GM21717 (cell line): Measurements from ENCODE around the gene MT1G.
A peak's percentile ranks its signal among the peaks of the same experiment; 100 is the strongest.
"Not testable (repeated sequence)": the region's sequence is repeated elsewhere in the genome, so short reads cannot be mapped to it uniquely, and the experiment has no call there.

Experiments used
- ATAC-seq: cut with Tn5 transposase; IDR thresholded peaks from one replicate; pipeline ENCODE4 v1.9.1; 2021; ENCODE audit warnings: mild to moderate bottlenecking, moderate library complexity; ENCODE audit not compliant: unreplicated experiment

The MT1G gene

GRCh38 chr16:56665286-56666261 lies 2.3 kb downstream of the MT1G start:
- not testable (repeated sequence) for ATAC-seq

- ATAC-seq = no peak
These were observed 3.4 kb downstream of the MT1G start for GRCh38 chr16:56664506-56664905.

GRCh38 chr16:56662357-56663354 lies 5.2 kb downstream of the MT1G start:
- no peak for ATAC-seq

- no peak for ATAC-seq
These were observed 9.5 kb downstream of the MT1G start for GRCh38 chr16:56658327-56658875.

DNA sequence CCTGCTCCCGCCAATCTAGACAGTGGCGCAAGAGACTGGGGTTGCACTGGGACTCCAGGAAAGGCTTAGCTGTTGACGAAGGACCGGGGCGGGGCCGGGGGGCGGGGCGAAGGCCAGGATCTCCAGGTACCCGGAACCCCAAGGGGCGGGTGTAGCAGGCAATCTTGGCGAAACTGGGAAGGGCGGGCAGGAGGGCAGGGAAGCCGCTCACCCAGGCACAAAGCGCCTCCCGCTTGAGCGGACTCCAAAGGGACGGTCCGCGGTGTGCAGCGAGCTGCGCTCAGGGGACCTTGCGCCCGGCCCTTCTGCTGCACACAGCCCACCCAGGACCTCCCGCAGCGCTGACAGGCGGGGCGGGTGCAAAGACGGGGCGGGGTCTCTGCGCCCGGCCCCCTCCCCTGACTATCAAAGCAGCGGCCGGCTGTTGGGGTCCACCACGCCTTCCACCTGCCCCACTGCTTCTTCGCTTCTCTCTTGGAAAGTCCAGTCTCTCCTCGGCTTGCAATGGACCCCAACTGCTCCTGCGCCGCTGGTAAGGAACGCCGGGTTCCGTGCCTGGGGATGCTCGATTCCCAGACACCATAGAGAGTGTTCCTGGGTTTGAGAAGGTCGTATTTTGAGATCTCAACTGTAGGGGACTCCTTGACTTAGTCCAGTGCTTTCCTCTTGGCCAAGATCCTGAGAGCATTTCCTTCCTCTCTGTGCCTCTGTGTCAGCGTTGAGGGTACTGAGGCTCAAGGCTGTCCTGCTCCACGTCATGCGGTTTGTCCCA lies 10.1 kb downstream of the MT1G start, which contains the start of gene MT1F:
TSS of gene MT1F (plus strand) at position 405 of the 772 bp plus-strand sequence. CDS start at position 505, 100 bp downstream.
- ATAC-seq = peak; percentile 52

GRCh38 chr16:56653218-56653617 lies 14.6 kb downstream of the MT1G start:
- no peak for ATAC-seq

DNA sequence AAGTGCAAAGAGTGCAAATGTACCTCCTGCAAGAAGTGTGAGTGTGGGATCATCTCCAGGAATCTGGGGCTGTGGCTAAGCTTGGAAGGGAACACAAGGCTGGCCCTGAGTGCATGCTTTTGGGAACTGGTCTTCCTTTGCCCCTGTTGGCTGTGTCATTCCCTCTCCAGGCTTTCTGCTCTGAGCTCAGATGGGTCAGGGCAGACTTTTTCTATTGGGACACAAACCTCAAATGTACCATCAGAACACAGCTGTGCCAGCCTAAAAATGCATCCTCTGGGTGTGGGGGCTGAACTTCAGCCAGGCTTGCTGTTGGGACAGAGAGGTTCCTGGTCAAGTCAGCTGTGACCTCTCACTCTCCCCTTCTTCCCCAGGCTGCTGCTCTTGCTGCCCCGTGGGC lies 15.3 kb downstream of the MT1G start:
- ATAC-seq = no peak

DNA sequence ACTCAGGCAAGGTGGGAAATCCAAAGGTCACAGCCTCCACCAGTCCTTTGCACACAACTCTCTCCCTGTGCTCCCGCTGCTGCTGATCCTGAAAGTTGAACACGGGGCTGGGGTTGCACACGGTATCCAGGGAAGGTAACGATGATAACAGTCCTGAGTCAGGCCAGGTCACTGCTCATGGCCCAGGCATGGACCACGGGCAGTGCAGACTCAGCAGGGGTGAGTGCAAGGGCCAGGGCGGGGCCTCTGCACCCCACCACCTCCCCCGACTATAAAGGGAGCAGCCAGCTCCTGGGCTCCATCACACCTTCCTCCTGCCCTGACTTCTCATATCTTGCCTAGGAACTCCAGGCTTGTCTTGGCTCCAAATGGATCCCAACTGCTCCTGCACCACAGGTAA lies 16.3 kb downstream of the MT1G start, which contains the start of gene MT1B:
TSS of gene MT1B (plus strand) at position 301 of the 400 bp plus-strand sequence. CDS start at position 369, 68 bp downstream.
- ATAC-seq = no peak

GRCh38 chr16:56649820-56650219 lies 18.0 kb downstream of the MT1G start:
- ATAC-seq = no peak

DNA sequence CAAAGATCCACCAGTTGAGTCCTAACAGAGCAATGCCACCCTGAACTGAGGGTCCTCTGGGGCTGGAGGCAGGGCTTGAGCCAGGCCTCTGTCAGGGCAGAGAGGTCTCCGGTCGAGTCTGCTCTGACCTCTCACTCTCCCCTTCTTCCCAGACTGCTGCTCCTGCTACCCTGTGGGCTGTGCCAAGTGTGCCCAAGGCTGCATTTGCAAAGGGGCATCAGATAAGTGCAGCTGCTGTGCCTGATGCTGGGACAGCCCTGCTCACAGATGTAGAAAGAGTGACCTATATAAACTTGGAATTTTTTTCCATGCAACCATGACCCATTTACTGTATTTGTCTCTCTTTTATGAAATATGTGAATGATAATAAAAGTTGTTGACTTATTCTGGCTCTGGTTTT lies 18.6 kb downstream of the MT1G start:
- ATAC-seq = no peak

- ATAC-seq = no peak
These were observed 20.0 kb downstream of the MT1G start for GRCh38 chr16:56647641-56648431.

GRCh38 chr16:56645838-56646237 lies 22.0 kb downstream of the MT1G start:
- no peak for ATAC-seq

- ATAC-seq = no peak
These were observed 22.6 kb downstream of the MT1G start for GRCh38 chr16:56645311-56645710.

DNA sequence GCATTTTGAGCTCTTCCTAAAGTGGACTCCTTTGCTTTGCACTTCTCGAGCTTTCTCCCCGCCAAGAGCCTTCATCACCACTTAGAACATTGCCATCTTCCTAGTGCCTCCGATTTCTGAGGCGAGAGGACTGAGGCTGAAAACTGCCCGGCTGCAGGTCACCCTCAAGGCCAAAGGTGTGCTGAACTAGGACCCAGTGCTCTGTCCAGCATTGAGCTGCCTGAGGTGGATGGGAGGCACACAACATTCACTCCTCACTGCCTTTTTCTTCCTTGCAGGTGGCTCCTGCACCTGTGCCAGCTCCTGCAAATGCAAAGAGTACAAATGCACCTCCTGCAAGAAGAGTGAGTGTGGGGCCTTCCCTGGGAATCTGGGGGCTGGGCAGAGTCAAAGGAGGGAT lies 24.0 kb downstream of the MT1G start:
- no peak for ATAC-seq

- ATAC-seq = no peak
These were observed 24.6 kb downstream of the MT1G start for GRCh38 chr16:56643080-56643778.

DNA sequence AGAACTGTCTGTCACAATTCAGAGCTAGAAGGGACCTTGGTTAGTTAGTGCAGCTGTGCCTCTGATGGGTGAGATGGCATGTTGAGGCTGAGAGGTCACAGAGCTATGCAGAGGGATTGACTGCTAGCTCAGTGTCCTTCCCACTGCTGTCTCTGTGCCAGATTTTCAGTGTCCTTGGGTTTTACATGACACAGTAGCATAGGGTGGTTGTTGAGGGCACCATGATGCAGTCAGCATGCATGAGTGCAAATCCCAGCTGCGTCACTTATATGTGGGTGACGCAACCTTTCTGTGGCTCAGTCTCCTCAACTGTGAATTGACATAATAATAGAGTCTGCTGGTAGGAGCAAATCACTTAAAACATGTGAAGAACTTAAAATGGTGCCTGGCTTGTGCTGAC lies 26.7 kb downstream of the MT1G start:
- no peak for ATAC-seq

DNA sequence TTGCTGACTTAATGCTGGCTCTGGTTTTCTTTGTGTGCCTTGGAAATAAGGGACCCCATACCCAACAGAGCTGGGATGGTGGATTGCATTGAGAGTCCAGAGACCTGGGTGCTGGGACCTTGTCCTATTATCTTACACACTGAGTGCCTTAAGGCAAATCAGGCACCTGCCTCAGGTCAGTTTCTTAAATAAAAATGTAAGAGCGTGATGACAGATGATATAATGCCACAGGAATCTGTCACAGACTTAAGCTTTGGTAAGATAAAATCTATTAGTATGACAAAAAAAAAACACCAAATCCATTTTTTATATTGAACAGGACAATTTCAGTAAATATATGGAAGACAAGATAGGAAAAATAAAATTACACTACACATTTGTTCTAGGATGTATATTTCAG lies 27.8 kb downstream of the MT1G start:
- no peak for ATAC-seq

GRCh38 chr16:56639045-56639444 lies 28.8 kb downstream of the MT1G start:
- no peak for ATAC-seq
